Nephron (organoid): ENCODE data around the gene PCDH9.

ENCODE experiments used
- H3K27ac Mint-ChIP-seq, 3 experiments: 2 replicates each; pipeline ENCODE4 v1.8.0; 2020; ENCODE audit warnings: mixed read lengths in 3 of 3, mild to moderate bottlenecking in 2 of 3, moderate library complexity in 1 of 3
- H3K27me3 Mint-ChIP-seq: 2 replicates; pipeline ENCODE4 v1.8.0; 2021; ENCODE audit warnings: low read depth, mild to moderate bottlenecking, moderate library complexity, mixed read lengths
- H3K36me3 Mint-ChIP-seq: 2 replicates; pipeline ENCODE4 v1.8.0; 2020; ENCODE audit warnings: low read depth, mixed read lengths
- H3K4me1 Mint-ChIP-seq: 2 replicates; pipeline ENCODE4 v1.8.0; 2020; ENCODE audit warnings: mixed read lengths
- H3K4me3 Mint-ChIP-seq, 3 experiments: 2 replicates each; pipeline ENCODE4 v1.8.0; 2020; ENCODE audit warnings: mild to moderate bottlenecking in 3 of 3, mixed read lengths in 3 of 3, moderate library complexity in 2 of 3
- H3K9me3 Mint-ChIP-seq: 2 replicates; pipeline ENCODE4 v1.8.0; 2020; ENCODE audit warnings: mixed read lengths
- TF ChIP-seq, protein P1 (sequence below), 3 experiments: fragments of 200-600 bp; sonication (generic); IDR thresholded peaks; one replicate each; pipeline ENCODE4 v1.5.0; 2021; ENCODE audit warnings: antibody characterized with exemption in 3 of 3; ENCODE audit not compliant: unreplicated experiment in 3 of 3

Gene PCDH9

GRCh38 chr13:66680031-66680430 is 550.1 kb downstream of the PCDH9 start:
- H3K27ac Mint-ChIP-seq: no peak overlapping the region
- TF ChIP-seq, protein P1, sequence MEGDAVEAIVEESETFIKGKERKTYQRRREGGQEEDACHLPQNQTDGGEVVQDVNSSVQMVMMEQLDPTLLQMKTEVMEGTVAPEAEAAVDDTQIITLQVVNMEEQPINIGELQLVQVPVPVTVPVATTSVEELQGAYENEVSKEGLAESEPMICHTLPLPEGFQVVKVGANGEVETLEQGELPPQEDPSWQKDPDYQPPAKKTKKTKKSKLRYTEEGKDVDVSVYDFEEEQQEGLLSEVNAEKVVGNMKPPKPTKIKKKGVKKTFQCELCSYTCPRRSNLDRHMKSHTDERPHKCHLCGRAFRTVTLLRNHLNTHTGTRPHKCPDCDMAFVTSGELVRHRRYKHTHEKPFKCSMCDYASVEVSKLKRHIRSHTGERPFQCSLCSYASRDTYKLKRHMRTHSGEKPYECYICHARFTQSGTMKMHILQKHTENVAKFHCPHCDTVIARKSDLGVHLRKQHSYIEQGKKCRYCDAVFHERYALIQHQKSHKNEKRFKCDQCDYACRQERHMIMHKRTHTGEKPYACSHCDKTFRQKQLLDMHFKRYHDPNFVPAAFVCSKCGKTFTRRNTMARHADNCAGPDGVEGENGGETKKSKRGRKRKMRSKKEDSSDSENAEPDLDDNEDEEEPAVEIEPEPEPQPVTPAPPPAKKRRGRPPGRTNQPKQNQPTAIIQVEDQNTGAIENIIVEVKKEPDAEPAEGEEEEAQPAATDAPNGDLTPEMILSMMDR (IDR thresholded peaks at IDR 0.05; ENCODE audit: unreplicated experiment in 3 of 3): no peak
- peaks cover 5% of the 10 kb centered on the region for H3K36me3 Mint-ChIP-seq
- H3K4me1 Mint-ChIP-seq: peaks cover 6% of the 10 kb centered on the region
- no peak overlapping the region for H3K4me3 Mint-ChIP-seq
- peaks cover 5% of the 10 kb centered on the region for H3K9me3 Mint-ChIP-seq
- no peaks in the 10 kb centered on the region for H3K27me3 Mint-ChIP-seq

- Mint-ChIP-seq H3K36me3 (peaks cover 12% of the 10 kb centered on the region), H3K9me3 (peaks cover 9% of the 10 kb centered on the region), H3K4me1 (no peaks in the 10 kb centered on the region), H3K27me3 (no peaks in the 10 kb centered on the region), H3K4me3 (no peak overlapping the region), H3K27ac (peak overlapping the region in 1 of 3 experiments; percentile 12)
- TF ChIP-seq, protein P1 (IDR thresholded peaks at IDR 0.05; ENCODE audit: unreplicated experiment in 3 of 3): no peak
Observed at GRCh38 chr13:66675620-66676019, 554.5 kb downstream of the PCDH9 start.

- H3K4me1 Mint-ChIP-seq: no peaks in the 10 kb centered on the region
- H3K27ac Mint-ChIP-seq: no peak overlapping the region
- peaks cover 12% of the 10 kb centered on the region for H3K36me3 Mint-ChIP-seq
- H3K4me3 Mint-ChIP-seq: no peak overlapping the region
- TF ChIP-seq, protein P1 (IDR thresholded peaks at IDR 0.05; ENCODE audit: unreplicated experiment in 3 of 3): no peak
- H3K9me3 Mint-ChIP-seq: peaks cover 9% of the 10 kb centered on the region
- H3K27me3 Mint-ChIP-seq: no peaks in the 10 kb centered on the region
Observed at GRCh38 chr13:66673401-66673800, 556.7 kb downstream of the PCDH9 start.

DNA sequence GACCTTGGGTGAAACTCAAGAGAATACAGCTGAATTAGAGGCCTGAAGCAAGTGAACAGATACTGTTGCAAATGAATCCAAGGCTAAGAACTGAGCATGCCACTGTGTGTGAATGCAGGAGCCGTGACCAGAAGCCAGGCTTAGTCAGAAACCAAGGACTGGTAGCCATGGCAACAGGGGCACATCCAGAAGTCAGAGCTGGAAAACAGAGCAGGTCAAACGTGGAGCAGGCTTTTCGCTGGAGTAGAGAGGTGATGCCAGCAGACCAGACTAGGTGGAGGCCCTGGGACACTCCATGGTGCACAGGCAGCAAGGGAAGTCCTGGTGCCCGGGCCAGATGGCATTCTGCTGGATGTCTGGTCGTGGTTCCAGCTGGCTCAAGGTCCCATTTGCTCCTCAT is 564.1 kb downstream of the PCDH9 start:
- peak overlapping the region; percentile 58 to 82 (median 71) for H3K27ac Mint-ChIP-seq
- no peak overlapping the region for H3K4me3 Mint-ChIP-seq
- peaks cover 2% of the 10 kb centered on the region for H3K36me3 Mint-ChIP-seq

GRCh38 chr13:66663711-66664110 is 566.4 kb downstream of the PCDH9 start:
- TF ChIP-seq, protein P1 (IDR thresholded peaks at IDR 0.05; ENCODE audit: unreplicated experiment in 3 of 3): no peak
- Mint-ChIP-seq H3K4me3 (no peak overlapping the region), H3K9me3 (no peaks in the 10 kb centered on the region), H3K27me3 (no peaks in the 10 kb centered on the region), H3K36me3 (no peaks in the 10 kb centered on the region), H3K27ac (peak overlapping the region; percentile 64 to 78 (median 71)), H3K4me1 (peaks cover 34% of the 10 kb centered on the region)

More for the DNA sequence above, 564.1 kb downstream of the PCDH9 start:
- H3K4me1 Mint-ChIP-seq: peaks cover 22% of the 10 kb centered on the region
- TF ChIP-seq, protein P1 (IDR thresholded peaks at IDR 0.05; ENCODE audit: unreplicated experiment in 3 of 3): no peak
- H3K9me3 Mint-ChIP-seq: peaks cover under 1% of the 10 kb centered on the region
- no peaks in the 10 kb centered on the region for H3K27me3 Mint-ChIP-seq

- H3K4me1 Mint-ChIP-seq: peaks cover 34% of the 10 kb centered on the region
- H3K27ac Mint-ChIP-seq: peak overlapping the region; percentile 34 to 78 (median 71)
- no peaks in the 10 kb centered on the region for H3K36me3 Mint-ChIP-seq
- H3K4me3 Mint-ChIP-seq: no peak overlapping the region
- TF ChIP-seq, protein P1 (IDR thresholded peaks at IDR 0.05; ENCODE audit: unreplicated experiment in 3 of 3): no peak
- no peaks in the 10 kb centered on the region for H3K27me3 Mint-ChIP-seq
- H3K9me3 Mint-ChIP-seq: no peaks in the 10 kb centered on the region
Observed at GRCh38 chr13:66663206-66663605, 566.9 kb downstream of the PCDH9 start.
